ENCODE results near the gene CLDN5. TPM values are rescaled to one million over a fixed set of nuclear protein-coding genes. Genes with fewer than 3 reads are reported as not detected.

The CLDN5 gene
- total RNA-seq, 4 donors from 2014 or later: 94.9 to 170 (median 117) TPM

GRCh38 chr22:19479355-19480172, 44.6 kb downstream of the CLDN5 start, which contains the start of gene CDC45:
CDC45 (plus strand) TSS chr22:19479920; CDS start chr22:19479969, 49 bp downstream.
- DNase-seq (ENCODE audit: low spot score in 2 of 2): peak; percentile 98 to 99
- intact Hi-C loops (cut with DNase I; ENCODE audit: low total_unique reads): no loop called here
- WGBS, 2 donors: 0 to 1% methylated on average over 35 to 50 of the region's 50 CpGs
- H3K4me3 ChIP-seq (ENCODE audit: low read depth, poor library complexity, severe bottlenecking): peak within 1 kb of the TSS; percentile 91
- TF ChIP-seq CTCF (IDR thresholded peaks at IDR 0.05): no peak
- no peak for TF ChIP-seq POLR2A (IDR thresholded peaks at IDR 0.05)

- WGBS, 2 donors: 1% methylated on average over 22 to 23 of the region's 42 CpGs
- intact Hi-C loops (cut with DNase I; ENCODE audit: low total_unique reads): no loop called here
- peak; percentile 70 to 95 for DNase-seq (ENCODE audit: low spot score in 2 of 2)
- no peak for TF ChIP-seq POLR2A (IDR thresholded peaks at IDR 0.05)
- TF ChIP-seq CTCF (IDR thresholded peaks at IDR 0.05): no peak
- H3K4me3 ChIP-seq (ENCODE audit: low read depth, poor library complexity, severe bottlenecking): peak within 1 kb of the TSS; percentile 91
Observed at GRCh38 chr22:19478901-19479354, 45.3 kb downstream of the CLDN5 start, which contains the start of gene UFD1. UFD1 (minus strand) TSS chr22:19479193; CDS start chr22:19479085, 108 bp downstream.

- 0 to 1% methylated on average over 24 to 29 of the region's 31 CpGs for WGBS, 2 donors
- no peak for TF ChIP-seq POLR2A (IDR thresholded peaks at IDR 0.05)
- TF ChIP-seq CTCF (IDR thresholded peaks at IDR 0.05): no peak
- peak overlapping the region; percentile 91 for H3K4me3 ChIP-seq (ENCODE audit: low read depth, poor library complexity, severe bottlenecking)
- intact Hi-C loops (cut with DNase I; ENCODE audit: low total_unique reads): no loop called here
- DNase-seq (ENCODE audit: low spot score in 2 of 2): no peak
Observed at GRCh38 chr22:19478045-19478900, 45.9 kb downstream of the CLDN5 start.

- no peak for DNase-seq (ENCODE audit: low spot score in 2 of 2)
- WGBS, 2 donors: 13 to 18% methylated on average over 5 of the region's 5 CpGs
- intact Hi-C loops (cut with DNase I; ENCODE audit: low total_unique reads): no loop called here
- no peak overlapping the region for H3K4me3 ChIP-seq (ENCODE audit: low read depth, poor library complexity, severe bottlenecking)
- TF ChIP-seq CTCF (IDR thresholded peaks at IDR 0.05) (no peak), POLR2A (IDR thresholded peaks at IDR 0.05) (no peak)
Observed at GRCh38 chr22:19477321-19478044, 46.7 kb downstream of the CLDN5 start.

- 52 to 58% methylated on average over 3 of the region's 3 CpGs for WGBS, 2 donors
- intact Hi-C loops (cut with DNase I; ENCODE audit: low total_unique reads): no loop called here
- DNase-seq (ENCODE audit: low spot score in 2 of 2): no peak
Observed at GRCh38 chr22:19476023-19476422, 48.2 kb downstream of the CLDN5 start.

More at GRCh38 chr22:19476023-19476422, 48.2 kb downstream of the CLDN5 start:
- H3K4me3 ChIP-seq (ENCODE audit: low read depth, poor library complexity, severe bottlenecking): no peak overlapping the region
- TF ChIP-seq CTCF (IDR thresholded peaks at IDR 0.05) (no peak), POLR2A (IDR thresholded peaks at IDR 0.05) (no peak)
